IPS DF 19.7 (cell line): ENCODE data around the gene PRSS56.

Source experiments
- DNase-seq: peaks from one replicate; pipeline ENCODE4 v3.0.0-alpha.2; 2013; ENCODE audit warnings: low read depth, low spot score

PRSS56 gene

DNA sequence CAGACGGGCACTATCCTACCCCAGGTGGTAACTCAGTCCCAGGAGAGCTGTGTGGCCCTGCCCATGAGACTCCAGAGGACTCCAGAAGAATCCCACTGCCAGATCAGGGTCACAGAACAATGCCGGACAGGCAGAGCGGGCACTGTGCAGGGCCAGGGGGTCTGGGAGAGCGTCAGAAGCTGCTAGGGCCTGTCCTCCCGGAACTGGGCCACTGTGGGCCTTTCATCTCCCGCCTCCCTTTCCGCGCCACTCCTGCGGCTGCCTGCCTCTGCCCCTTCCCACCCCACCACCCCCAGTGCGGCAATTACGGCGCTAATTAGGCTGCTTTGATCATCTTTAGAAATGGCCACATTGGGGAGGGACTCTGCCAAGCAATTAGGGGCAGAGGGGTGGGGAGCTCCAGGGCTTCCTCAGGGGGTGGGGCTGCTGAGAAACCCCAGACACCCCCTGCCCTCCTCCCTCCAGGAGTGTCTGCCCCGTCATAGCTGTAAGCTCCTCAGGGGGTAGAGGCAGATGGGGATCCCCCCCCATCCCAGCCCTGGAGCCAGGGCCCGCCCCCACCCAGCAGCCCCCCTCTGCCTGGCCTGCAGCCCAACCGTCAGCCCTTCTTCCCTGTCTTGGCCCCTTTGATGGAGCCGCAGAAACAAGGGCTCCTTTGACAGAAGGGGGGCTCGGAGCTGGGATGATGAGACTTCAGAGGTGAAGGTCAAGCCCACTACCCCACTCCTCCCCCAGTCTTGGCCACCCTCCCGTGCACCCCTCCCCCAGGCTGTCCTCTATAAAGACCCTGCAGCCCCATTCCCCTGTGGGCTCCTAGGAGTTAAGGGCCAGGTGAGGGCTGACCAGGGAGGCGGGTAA lies at the start of gene PRSS56:
Gene PRSS56 (plus strand): TSS at position 808 of the 858 bp plus-strand sequence. CDS start 211 bp downstream, outside the sequence.
- DNase-seq, result no peak

DNA sequence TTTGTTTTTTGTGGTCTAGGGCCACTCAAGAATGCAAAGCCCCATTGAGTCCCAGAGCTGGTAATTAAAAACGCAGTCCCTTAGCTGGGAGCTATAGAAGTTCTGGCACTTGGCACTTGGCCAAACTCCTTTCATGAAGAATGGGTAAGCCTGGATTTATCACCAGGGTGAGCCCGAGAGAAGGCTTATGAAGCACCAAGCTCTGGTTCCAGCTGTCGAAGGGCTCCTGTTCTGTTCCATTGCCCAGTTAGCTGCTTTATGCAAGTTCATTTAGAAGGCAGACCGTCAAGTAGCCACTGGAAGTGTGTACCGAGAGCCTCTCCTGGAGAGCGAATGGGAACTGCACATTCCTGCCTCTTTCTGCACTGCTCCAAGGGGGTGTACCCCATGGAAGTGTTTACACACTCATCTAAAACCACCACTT lies 46.7 kb upstream of the PRSS56 start:
- DNase-seq, result no peak

GRCh38 chr2:232476045-232476444 lies 44.1 kb upstream of the PRSS56 start:
- no peak for DNase-seq

- no peak for DNase-seq
Observed at GRCh38 chr2:232476791-232477190, 43.4 kb upstream of the PRSS56 start.

GRCh38 chr2:232477751-232478510 lies 42.3 kb upstream of the PRSS56 start:
- no peak for DNase-seq

DNA sequence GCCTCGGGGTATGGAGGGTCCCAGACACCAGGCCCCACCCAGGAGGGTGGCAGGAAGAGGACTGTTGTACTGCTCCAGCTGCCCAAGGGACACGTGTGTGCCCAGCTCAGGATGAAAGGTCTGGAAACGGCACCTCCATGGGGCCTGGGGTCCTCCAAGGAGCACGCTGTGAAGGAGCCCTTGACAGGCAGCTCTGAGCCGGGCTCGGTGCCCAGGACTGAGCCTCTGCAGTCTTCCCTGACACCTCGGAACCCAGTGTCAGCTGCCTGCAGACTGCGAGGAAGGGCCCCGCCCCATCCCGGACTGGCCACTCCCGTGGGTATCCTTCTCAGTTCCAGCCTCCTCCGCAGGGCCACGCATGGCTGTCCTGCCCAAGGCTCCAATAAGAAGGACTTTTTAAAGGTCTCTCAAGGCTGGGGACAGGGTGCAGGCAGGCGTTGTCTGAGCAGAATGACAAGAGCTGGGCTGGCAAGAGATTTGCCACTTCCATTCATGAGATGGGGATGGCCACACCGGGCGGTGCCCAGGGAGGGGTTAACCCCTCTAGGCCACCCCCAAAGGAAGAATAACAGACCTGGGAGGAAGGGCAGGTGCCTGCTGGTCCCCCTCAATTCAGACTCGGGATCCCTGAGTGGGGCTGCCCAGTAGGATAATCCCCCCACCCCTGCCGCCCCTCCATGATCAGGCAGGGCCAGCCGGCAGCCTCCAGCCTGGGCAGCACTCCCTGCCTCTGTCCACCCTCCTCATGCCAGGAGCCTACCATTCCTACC lies 41.4 kb upstream of the PRSS56 start:
- no peak for DNase-seq

- no peak for DNase-seq
Observed at GRCh38 chr2:232479341-232480200, 40.6 kb upstream of the PRSS56 start.

GRCh38 chr2:232480201-232481190 lies 39.7 kb upstream of the PRSS56 start:
- no peak for DNase-seq

DNA sequence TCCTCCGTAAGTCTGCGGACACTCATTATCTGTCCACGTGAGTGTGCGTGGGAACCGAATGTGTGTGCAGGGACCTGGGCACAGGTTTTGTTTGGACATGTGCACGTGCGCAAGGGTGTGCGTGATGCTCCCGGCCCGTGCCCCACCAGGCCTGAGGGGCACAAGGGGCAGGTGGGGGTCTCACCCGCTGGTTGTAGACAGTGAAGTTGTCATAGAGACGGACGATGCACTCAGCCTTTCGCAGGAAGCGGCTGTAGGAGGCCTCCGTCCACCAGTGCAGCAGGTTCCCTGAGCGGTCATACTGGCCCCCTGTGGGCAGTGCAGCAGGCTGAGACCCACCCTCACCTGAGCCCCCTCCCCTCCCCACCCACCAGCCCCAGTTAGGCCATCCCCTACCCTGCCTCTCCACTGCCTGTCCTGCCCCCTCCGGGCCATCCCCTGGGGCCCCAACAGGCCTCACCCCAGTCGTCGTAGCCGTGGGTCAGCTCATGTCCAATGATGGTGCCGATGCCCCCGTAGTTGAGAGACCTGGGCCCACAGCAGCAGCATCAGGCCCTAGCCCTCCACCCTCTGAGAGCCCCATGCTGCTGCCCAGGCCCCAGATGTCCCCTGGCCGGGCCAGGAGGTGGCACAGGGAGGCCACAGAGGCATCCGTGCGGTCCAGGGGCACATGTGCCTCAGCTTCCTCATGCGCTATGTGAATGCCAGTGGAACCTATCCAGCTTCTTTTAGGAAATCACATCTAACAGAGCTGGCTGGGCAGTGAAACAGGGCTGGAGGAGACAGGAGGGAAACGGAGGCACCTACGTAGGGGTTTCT lies 38.7 kb upstream of the PRSS56 start:
- DNase-seq, result no peak

DNA sequence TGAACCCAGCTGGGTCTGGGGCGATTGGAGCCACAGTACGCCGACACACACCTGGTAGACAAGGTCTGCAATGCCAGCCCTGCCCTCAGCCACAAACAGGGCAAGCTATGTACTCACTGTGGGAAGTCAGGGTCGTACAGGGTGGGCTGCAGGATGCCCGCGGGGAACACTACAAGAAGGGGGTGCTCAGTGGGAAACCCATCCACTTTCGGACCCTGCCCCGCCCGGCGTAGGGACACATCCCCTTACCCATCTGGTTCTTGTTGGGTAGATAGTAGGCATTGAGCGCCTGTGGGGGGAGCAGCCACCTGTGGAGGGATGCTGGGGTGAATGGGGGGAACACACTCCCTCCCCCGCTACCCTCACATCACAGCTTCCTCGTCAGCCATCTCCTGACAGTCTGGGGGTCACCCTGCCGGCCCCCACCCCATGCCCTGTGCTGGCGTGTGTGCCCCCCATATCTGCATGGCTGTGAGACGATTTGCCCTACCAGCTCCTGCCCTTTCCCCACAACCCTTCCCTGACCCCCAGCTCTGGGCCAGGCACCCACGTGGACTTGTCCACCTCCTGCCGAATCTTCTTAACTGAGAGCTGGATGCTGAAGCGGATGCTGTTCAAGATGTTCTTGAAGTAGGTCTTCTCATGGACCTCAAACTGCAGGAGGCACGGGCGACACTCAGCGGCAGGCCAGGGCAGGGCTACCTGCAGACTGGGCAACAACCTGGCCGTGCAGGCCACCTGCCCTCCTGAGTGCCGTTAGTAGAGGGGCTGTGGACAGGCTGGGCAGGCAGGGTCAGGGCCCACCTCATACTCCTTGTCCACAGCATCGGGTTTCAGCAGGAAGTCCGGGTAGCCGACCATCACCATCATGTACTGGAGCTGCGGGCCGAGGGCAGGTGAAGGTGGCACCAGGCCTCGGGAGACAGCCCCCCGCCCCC lies 37.6 kb upstream of the PRSS56 start:
- DNase-seq, result no peak

- DNase-seq, result no peak
Observed at GRCh38 chr2:232483311-232483922, 36.8 kb upstream of the PRSS56 start.

DNA sequence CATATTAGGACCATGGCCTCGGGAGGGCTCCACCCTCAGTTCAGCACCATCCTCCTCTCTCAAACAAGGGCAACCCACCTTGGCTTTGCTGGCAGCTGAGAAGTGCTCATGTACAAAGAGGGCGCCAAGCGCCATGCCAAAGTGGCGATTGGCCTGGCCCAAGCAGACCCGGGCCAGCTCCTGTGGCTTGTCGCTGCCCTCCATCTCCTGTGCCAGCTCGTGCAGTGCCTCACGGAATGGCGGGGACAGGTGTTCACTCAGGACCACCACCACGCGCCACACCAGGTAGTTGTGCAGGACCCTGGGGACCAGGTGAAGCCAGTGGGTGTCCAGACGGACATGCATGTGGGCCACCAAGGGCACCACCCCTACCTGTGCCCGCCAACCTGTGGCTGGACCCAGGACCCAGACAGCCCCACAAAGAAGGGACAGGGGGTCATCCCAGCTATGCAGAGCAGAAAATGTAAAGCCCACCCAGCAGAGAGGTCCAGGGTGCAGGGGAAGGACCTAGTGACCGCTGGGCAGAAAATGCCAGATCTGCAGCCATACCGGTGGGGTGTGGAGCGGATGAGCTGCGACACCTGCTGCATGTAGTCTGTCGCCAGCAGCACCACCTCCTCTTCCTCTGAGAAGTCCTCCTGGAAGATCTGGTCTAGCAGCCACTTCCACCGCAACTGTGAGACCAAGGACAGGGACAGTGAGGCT lies 36.1 kb upstream of the PRSS56 start:
- DNase-seq, result no peak

- no peak for DNase-seq
Observed at GRCh38 chr2:232484628-232485347, 35.4 kb upstream of the PRSS56 start.

DNA sequence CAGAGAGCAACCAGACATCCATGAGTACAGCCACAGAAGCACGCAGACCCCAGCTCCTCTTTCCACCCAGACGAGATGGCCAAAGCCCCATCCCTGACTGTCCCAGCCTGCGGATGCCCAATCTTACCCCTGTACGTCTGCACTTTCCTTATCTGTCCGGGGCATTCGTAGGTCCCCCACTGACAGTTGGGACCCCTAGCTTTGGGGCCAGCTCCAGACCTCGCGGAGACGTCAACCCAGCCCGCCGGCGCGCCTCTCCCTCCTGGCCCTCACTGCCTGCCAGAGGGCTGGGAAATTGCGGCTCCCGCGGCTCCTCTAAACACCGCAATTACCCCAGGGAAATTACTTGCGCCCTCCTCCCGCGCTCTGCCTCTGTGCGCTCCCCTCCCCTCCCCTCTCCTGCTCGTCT lies 34.8 kb upstream of the PRSS56 start:
- no peak for DNase-seq

DNA sequence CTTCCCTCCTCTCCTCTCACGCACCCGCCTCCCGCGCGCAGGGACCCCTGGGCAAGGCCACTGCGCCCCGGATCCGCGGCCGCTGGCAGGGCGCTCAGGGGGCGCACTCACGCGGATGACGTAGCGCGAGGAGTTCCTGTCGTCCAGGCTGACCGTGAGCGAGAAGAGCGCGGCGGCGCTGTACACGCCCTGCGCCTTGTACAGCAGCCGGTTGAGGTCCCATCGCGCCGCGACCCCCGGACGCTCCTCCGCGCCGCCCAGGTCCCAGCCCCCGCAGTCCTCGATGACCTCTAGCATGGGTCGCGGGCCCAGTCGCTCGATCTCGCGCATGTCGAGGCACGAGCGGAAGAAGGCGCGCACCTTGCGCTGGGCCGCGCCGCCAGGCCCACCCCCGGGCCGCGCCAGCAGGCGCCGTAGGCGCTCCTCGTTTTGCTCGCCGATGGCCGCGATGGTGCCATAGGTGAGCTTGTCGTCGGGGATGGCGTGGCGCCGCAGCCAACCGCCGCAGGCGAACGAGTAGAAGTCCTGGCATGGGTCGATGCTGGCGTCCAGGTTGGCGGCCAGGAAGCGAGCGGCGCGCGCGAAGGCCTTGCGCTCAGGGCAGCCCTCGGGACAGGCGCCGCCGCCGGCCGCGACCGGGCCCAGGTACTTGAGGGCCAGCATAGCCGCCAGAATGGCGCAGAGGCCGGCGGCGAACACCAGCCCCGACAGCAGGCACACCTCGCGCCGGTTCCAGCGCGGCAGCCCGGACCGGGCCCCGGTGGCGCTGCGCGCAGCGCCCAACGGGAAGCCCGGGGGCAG lies 34.2 kb upstream of the PRSS56 start:
- DNase-seq, result no peak
